Uterus (tissue), 4 donors: ENCODE measurements around the gene VARS1. TPM values are rescaled to one million over a fixed set of nuclear protein-coding genes. Genes with fewer than 3 reads are reported as not detected.

Source experiments
- DNase-seq, 2 donors: peaks; one replicate each; pipeline ENCODE4 v3.0.0-alpha.2; 2019 to 2020
- H3K27ac ChIP-seq, 2 donors: fragments of 200-600 bp; sonication (generic); 1 replicate in 1 of 2; 2 replicates in 1 of 2; pipeline ENCODE4 v1.5.1; 2016 to 2018
- H3K27me3 ChIP-seq, 2 donors: fragments of 200-600 bp; sonication (generic); one replicate each; pipeline ENCODE4 v1.5.1; 2018 to 2019; ENCODE audit warnings: control low read depth in 1 of 2
- H3K36me3 ChIP-seq, 2 donors: fragments of 200-600 bp; sonication (generic); one replicate each; pipeline ENCODE4 v1.5.1; 2019; ENCODE audit warnings: control low read depth in 1 of 2
- H3K4me1 ChIP-seq, 2 donors: fragments of 200-600 bp; sonication (generic); one replicate each; pipeline ENCODE4 v1.5.1; 2018 to 2019; ENCODE audit warnings: control low read depth in 1 of 2
- H3K4me3 ChIP-seq, 2 donors: fragments of 200-600 bp; sonication (generic); 1 replicate in 1 of 2; 2 replicates in 1 of 2; pipeline ENCODE4 v1.5.1; 2018 to 2019; ENCODE audit warnings: mild to moderate bottlenecking in 1 of 2
- H3K9me3 ChIP-seq, 2 donors: fragments of 200-600 bp; sonication (generic); one replicate each; pipeline ENCODE4 v1.5.1; 2019; ENCODE audit warnings: control low read depth in 1 of 2
- CTCF ChIP-seq, 4 experiments: fragments of 200-600 bp in 2 of 4; fragments of 450-650 bp in 2 of 4; sonication (generic) in 2 of 4; IDR thresholded peaks; one replicate each; pipeline ENCODE4 v1.5.1; 2016 to 2019; ENCODE audit warnings: antibody characterized with exemption in 4 of 4, mild to moderate bottlenecking in 2 of 4, moderate library complexity in 1 of 4
- POLR2A ChIP-seq, 2 donors: fragments of 450-650 bp; IDR thresholded peaks; one replicate each; pipeline ENCODE4 v1.6.1; 2016; ENCODE audit warnings: antibody characterized with exemption in 2 of 2, mild to moderate bottlenecking in 1 of 2, moderate library complexity in 1 of 2
- intact Hi-C: fragments of 100-400 bp; cut with DNase I; formaldehyde crosslinking; loops from one replicate; pipeline ENCODE4 v1.15.1; 2023; ENCODE audit warnings: low total_unique reads
- total RNA-seq, 4 donors: library from RNA; depleted of rRNA in 3 of 4; stranded (reverse); fragments of >200 nt in 3 of 4; gene quantifications; one replicate each; pipeline versions ENCODE4 v1.1.0 to v1.2.4, GENCODE V29; 2014 to 2023
- donor health status: DM: yes; HTN: yes; CAD: no.

Gene VARS1
- total RNA-seq, 4 donors from 2014 or later = 35.6 to 118 (median 53.4) TPM

- no peaks in the 10 kb centered on the region for H3K27me3 ChIP-seq
- no peak overlapping the region for H3K4me3 ChIP-seq
- no peaks in the 10 kb centered on the region for H3K4me1 ChIP-seq
- DNase-seq = no peak
- TF ChIP-seq POLR2A (IDR thresholded peaks at IDR 0.05) = no peak
- no peak for TF ChIP-seq CTCF (IDR thresholded peaks at IDR 0.05)
- H3K9me3 ChIP-seq = no peaks in the 10 kb centered on the region
- no peak overlapping the region for H3K27ac ChIP-seq
- intact Hi-C loops = no loop called here
- no peaks in the 10 kb centered on the region for H3K36me3 ChIP-seq
Measured at GRCh38 chr6:31760790-31761189, 34.8 kb downstream of the VARS1 start.

- TF ChIP-seq POLR2A (IDR thresholded peaks at IDR 0.05) = no peak
- TF ChIP-seq CTCF (IDR thresholded peaks at IDR 0.05) = no peak
- Histone ChIP-seq H3K4me1 (no peaks in the 10 kb centered on the region), H3K4me3 (no peak overlapping the region), H3K27ac (no peak overlapping the region), H3K36me3 (no peaks in the 10 kb centered on the region), H3K9me3 (no peaks in the 10 kb centered on the region), H3K27me3 (no peaks in the 10 kb centered on the region)
- no peak for DNase-seq
- intact Hi-C loops = no loop called here
Measured at GRCh38 chr6:31758281-31758680, 37.3 kb downstream of the VARS1 start.

GRCh38 chr6:31752739-31753319 lies 42.7 kb downstream of the VARS1 start:
- intact Hi-C loops = no loop called here
- Histone ChIP-seq H3K36me3 (no peaks in the 10 kb centered on the region), H3K27me3 (no peaks in the 10 kb centered on the region), H3K4me3 (no peak overlapping the region), H3K9me3 (no peaks in the 10 kb centered on the region), H3K4me1 (no peaks in the 10 kb centered on the region), H3K27ac (no peak overlapping the region)
- TF ChIP-seq POLR2A (IDR thresholded peaks at IDR 0.05) (no peak), CTCF (IDR thresholded peaks at IDR 0.05) (no peak)
- DNase-seq = no peak

- Histone ChIP-seq H3K4me3 (no peak overlapping the region), H3K9me3 (no peaks in the 10 kb centered on the region), H3K4me1 (no peaks in the 10 kb centered on the region), H3K27me3 (no peaks in the 10 kb centered on the region), H3K27ac (peak overlapping the region; percentile 47 to 69), H3K36me3 (no peaks in the 10 kb centered on the region)
- TF ChIP-seq POLR2A (IDR thresholded peaks at IDR 0.05) (no peak), CTCF (IDR thresholded peaks at IDR 0.05) (no peak)
- intact Hi-C loops = no loop called here
- DNase-seq = no peak
Measured at GRCh38 chr6:31750411-31751022, 45.0 kb downstream of the VARS1 start.

- no peaks in the 10 kb centered on the region for H3K36me3 ChIP-seq
- intact Hi-C loops = no loop called here
- peak overlapping the region in 1 of 2 donors; percentile 47 for H3K27ac ChIP-seq
- no peak overlapping the region for H3K4me3 ChIP-seq
- DNase-seq = no peak
- no peak for TF ChIP-seq CTCF (IDR thresholded peaks at IDR 0.05)
- no peak for TF ChIP-seq POLR2A (IDR thresholded peaks at IDR 0.05)
- no peaks in the 10 kb centered on the region for H3K4me1 ChIP-seq
- H3K27me3 ChIP-seq = no peaks in the 10 kb centered on the region
- no peaks in the 10 kb centered on the region for H3K9me3 ChIP-seq
Measured at GRCh38 chr6:31749301-31750036, 46.1 kb downstream of the VARS1 start.
